OCI-LY1 (cell line): ENCODE results near the gene METTL26.
A peak's percentile ranks its signal among the peaks of the same experiment; 100 is the strongest.

Source experiments
- EZH2 ChIP-seq: fragments of 200-600 bp; sonication (generic), shearing (Covaris generic); IDR thresholded peaks from 2 replicates; pipeline ENCODE4 v1.8.0; 2017; ENCODE audit warnings: borderline replicate concordance, mixed run types, mild to moderate bottlenecking, antibody characterized with exemption, low read length, moderate library complexity, mixed read lengths
- TF ChIP-seq, protein P1 (sequence below): fragments of 200-600 bp; sonication (generic), shearing (Covaris generic); IDR thresholded peaks from 2 replicates; pipeline ENCODE4 v1.5.1; 2017; ENCODE audit warnings: mild to moderate bottlenecking, antibody characterized with exemption, low read length, moderate library complexity, mixed read lengths

GRCh38 chr16:658679-659571 lies 22.8 kb upstream of the METTL26 start:
- TF ChIP-seq, protein P1, sequence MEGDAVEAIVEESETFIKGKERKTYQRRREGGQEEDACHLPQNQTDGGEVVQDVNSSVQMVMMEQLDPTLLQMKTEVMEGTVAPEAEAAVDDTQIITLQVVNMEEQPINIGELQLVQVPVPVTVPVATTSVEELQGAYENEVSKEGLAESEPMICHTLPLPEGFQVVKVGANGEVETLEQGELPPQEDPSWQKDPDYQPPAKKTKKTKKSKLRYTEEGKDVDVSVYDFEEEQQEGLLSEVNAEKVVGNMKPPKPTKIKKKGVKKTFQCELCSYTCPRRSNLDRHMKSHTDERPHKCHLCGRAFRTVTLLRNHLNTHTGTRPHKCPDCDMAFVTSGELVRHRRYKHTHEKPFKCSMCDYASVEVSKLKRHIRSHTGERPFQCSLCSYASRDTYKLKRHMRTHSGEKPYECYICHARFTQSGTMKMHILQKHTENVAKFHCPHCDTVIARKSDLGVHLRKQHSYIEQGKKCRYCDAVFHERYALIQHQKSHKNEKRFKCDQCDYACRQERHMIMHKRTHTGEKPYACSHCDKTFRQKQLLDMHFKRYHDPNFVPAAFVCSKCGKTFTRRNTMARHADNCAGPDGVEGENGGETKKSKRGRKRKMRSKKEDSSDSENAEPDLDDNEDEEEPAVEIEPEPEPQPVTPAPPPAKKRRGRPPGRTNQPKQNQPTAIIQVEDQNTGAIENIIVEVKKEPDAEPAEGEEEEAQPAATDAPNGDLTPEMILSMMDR = peak; percentile 30; the same call in 1 of the 2 replicates
- no peak for TF ChIP-seq EZH2
